ENCODE results near the gene ACKR2. TPM values are rescaled to one million over a fixed set of nuclear protein-coding genes. Genes with fewer than 3 reads are reported as not detected.

The ACKR2 gene
- total RNA-seq, 1 experiment from 2014 or later: not detected

DNA sequence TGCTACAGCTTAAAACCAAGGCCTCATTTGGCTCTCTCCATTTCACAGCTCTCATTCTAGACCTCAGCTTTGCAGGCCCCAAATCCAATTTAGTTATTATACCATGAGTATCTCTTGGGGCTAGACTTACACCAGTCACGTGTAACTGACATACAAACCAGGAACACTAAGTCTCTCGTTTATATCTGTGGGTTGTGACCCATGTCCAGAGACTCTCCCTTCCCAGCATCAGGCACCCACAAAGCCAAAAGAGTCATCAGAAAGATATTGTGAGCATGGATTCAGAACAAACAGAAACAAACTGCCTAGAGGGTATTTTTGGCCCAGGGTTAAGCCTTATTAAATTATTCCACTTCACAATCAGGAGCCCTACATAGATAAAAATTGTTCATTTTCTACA, 30.6 kb upstream of the ACKR2 start:
- Mint-ChIP-seq H3K27ac (no peak overlapping the region; a peak in 1 of 7 replicates), H3K4me3 (no peak overlapping the region), H3K4me1 (peaks cover under 1 to 4% of the 10 kb centered on the region in 2 experiments; a peak in 2 of 4 replicates), H3K27me3 (ENCODE audit: low read depth) (no peaks in the 10 kb centered on the region), H3K9me3 (no peaks in the 10 kb centered on the region), H3K36me3 (ENCODE audit: insufficient read depth in 1 of 3, low read depth in 3 of 3) (peaks cover 2 to 12% (median 8%) of the 10 kb centered on the region in 3 experiments; a peak in 6 of 7 replicates)
- no peak overlapping the region for H2AFZ ChIP-seq (ENCODE audit: low read length)
- no peak overlapping the region for H2BK15ac ChIP-seq (ENCODE audit: low read depth, low read length)
- H3K4me1 ChIP-seq (ENCODE audit: insufficient read depth, low read length): no peaks in the 10 kb centered on the region
- H2BK5ac ChIP-seq (ENCODE audit: insufficient read length, low read length): no peak overlapping the region
- no peak overlapping the region for H3K27ac ChIP-seq (ENCODE audit: insufficient read length, low read depth, low read length)
- no peak overlapping the region for H3K4ac ChIP-seq (ENCODE audit: low read depth, low read length)
- no peak overlapping the region for H4K8ac ChIP-seq (replicated peaks; ENCODE audit: insufficient read length, low read depth, low read length)
- no peak for DNase-seq
- H3K79me1 ChIP-seq (ENCODE audit: insufficient read depth, low read depth, low read length, poor library complexity, severe bottlenecking): no peaks in the 10 kb centered on the region
- no peak overlapping the region for H3T11ph ChIP-seq (ENCODE audit: low read length)
- H4K91ac ChIP-seq (ENCODE audit: insufficient read length, low read depth, low read length): no peak overlapping the region
- H4K20me1 ChIP-seq (ENCODE audit: control insufficient read depth, insufficient read depth, insufficient read length): no peaks in the 10 kb centered on the region
- no peaks in the 10 kb centered on the region for H3K23me2 ChIP-seq (ENCODE audit: insufficient read length, low read depth, low read length, poor library complexity, severe bottlenecking)
- no peak overlapping the region for H3K18ac ChIP-seq (ENCODE audit: insufficient read length, low read depth, low read length)
- no peak overlapping the region for H2BK20ac ChIP-seq (ENCODE audit: low read depth, low read length, poor library complexity, severe bottlenecking)
- no peaks in the 10 kb centered on the region for H3K27me3 ChIP-seq (ENCODE audit: insufficient read depth, low read length)
- H2AK5ac ChIP-seq (ENCODE audit: insufficient read length, low read length): no peak overlapping the region
- no peak overlapping the region for H3K23ac ChIP-seq (ENCODE audit: insufficient read length, low read depth, low read length)
- H3K14ac ChIP-seq (ENCODE audit: insufficient read depth, low read length): no peak overlapping the region
- WGBS (ENCODE audit: extremely low coverage, insufficient read length, low lambda C conversion rate): no CpG with 5 or more reads among the region's 2 CpGs
- TF ChIP-seq, protein P1, sequence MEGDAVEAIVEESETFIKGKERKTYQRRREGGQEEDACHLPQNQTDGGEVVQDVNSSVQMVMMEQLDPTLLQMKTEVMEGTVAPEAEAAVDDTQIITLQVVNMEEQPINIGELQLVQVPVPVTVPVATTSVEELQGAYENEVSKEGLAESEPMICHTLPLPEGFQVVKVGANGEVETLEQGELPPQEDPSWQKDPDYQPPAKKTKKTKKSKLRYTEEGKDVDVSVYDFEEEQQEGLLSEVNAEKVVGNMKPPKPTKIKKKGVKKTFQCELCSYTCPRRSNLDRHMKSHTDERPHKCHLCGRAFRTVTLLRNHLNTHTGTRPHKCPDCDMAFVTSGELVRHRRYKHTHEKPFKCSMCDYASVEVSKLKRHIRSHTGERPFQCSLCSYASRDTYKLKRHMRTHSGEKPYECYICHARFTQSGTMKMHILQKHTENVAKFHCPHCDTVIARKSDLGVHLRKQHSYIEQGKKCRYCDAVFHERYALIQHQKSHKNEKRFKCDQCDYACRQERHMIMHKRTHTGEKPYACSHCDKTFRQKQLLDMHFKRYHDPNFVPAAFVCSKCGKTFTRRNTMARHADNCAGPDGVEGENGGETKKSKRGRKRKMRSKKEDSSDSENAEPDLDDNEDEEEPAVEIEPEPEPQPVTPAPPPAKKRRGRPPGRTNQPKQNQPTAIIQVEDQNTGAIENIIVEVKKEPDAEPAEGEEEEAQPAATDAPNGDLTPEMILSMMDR (conservative IDR thresholded peaks at IDR 0.05): no peak
- no peak overlapping the region for H2BK12ac ChIP-seq (ENCODE audit: insufficient read length, low read depth, low read length)
- H3K9ac ChIP-seq (ENCODE audit: extremely low read depth, insufficient read length, low read length): no peak overlapping the region
- H3K56ac ChIP-seq (ENCODE audit: insufficient read length, low read depth, low read length): no peak overlapping the region
- no peaks in the 10 kb centered on the region for H3K9me3 ChIP-seq (ENCODE audit: control insufficient read depth, low read depth, low read length)
- no peak overlapping the region for H2BK120ac ChIP-seq (ENCODE audit: low read depth, low read length, poor library complexity, severe bottlenecking)
- no peak overlapping the region for H3K4me2 ChIP-seq (ENCODE audit: insufficient read depth, insufficient read length, low read length)
- H3K79me2 ChIP-seq (ENCODE audit: insufficient read depth, low read length): no peaks in the 10 kb centered on the region
- no peak overlapping the region for H4K5ac ChIP-seq (ENCODE audit: insufficient read length, low read depth, low read length)
